ENCODE measurements around the gene LAPTM5. TPM values are rescaled to one million over a fixed set of nuclear protein-coding genes. Genes with fewer than 3 reads are reported as not detected.

LAPTM5 gene
- total RNA-seq, 1 experiment from 2014 or later, result not detected

- BruUV-seq (replicated peaks), result no TSS peak
- no peaks in the 10 kb centered on the region for H3K9me2 ChIP-seq (replicated peaks; ENCODE audit: low read length)
- H3K79me2 ChIP-seq (ENCODE audit: low read length), result no peaks in the 10 kb centered on the region
- no peaks in the 10 kb centered on the region for H3K36me3 ChIP-seq (ENCODE audit: low read depth, low read length)
- no peaks in the 10 kb centered on the region for H3K9me3 ChIP-seq (ENCODE audit: low read length)
- no peak overlapping the region for H3K4me2 ChIP-seq (ENCODE audit: low read length)
- H3K4me3 ChIP-seq (ENCODE audit: low read length), result no peak overlapping the region
- DNase-seq (no peak), ATAC-seq (no peak)
- ChIA-PET CTCF (no interaction called here), POLR2A (ENCODE audit: unreplicated experiment) (no interaction called here)
- H4K20me1 ChIP-seq (ENCODE audit: low read length), result no peaks in the 10 kb centered on the region
- 0 out of 2 replicates have a peak, but pooled peaks cover 3% of the 10 kb centered on the region for H3K4me1 ChIP-seq (ENCODE audit: insufficient read depth, low read length)
- H3F3A ChIP-seq (ENCODE audit: low read length, unreplicated experiment), result no peaks in the 10 kb centered on the region
- H3K9ac ChIP-seq (ENCODE audit: low read length), result no peak overlapping the region
- TF ChIP-seq EZH2 (IDR thresholded peaks at IDR 0.05; ENCODE audit: low read length, unreplicated experiment) (no peak), CTCF (conservative IDR thresholded peaks at IDR 0.05; ENCODE audit: low read depth, low read length) (no peak), EZH2phosphoT487 (IDR thresholded peaks at IDR 0.05; ENCODE audit: borderline replicate concordance, low read length) (no peak)
- H3K27me3 ChIP-seq (ENCODE audit: low read length), result peaks cover 20% of the 10 kb centered on the region
- H2AFZ ChIP-seq (ENCODE audit: low read length), result no peak overlapping the region
- intact Hi-C loops (cut with micrococcal nuclease), result no loop called here
- H3K27ac ChIP-seq (ENCODE audit: low read length), result no peak overlapping the region
These were observed 64.2 kb downstream of the LAPTM5 start for GRCh38 chr1:30693366-30693765.

GRCh38 chr1:30692948-30693301, 64.6 kb downstream of the LAPTM5 start:
- CTCF ChIA-PET, result no interaction called here
- no peak for TF ChIP-seq EZH2 (IDR thresholded peaks at IDR 0.05; ENCODE audit: low read length, unreplicated experiment)
- TF ChIP-seq CTCF (conservative IDR thresholded peaks at IDR 0.05; ENCODE audit: low read depth, low read length), result no peak
- TF ChIP-seq EZH2phosphoT487 (IDR thresholded peaks at IDR 0.05; ENCODE audit: borderline replicate concordance, low read length), result no peak
- POLR2A ChIA-PET (ENCODE audit: unreplicated experiment), result no interaction called here

GRCh38 chr1:30692201-30692947, 65.2 kb downstream of the LAPTM5 start:
- no peaks in the 10 kb centered on the region for H3K9me2 ChIP-seq (replicated peaks; ENCODE audit: low read length)
- no peaks in the 10 kb centered on the region for H3K9me3 ChIP-seq (ENCODE audit: low read length)
- POLR2A ChIA-PET (ENCODE audit: unreplicated experiment), result no interaction called here
- H3K79me2 ChIP-seq (ENCODE audit: low read length), result no peaks in the 10 kb centered on the region
- no TSS peak for BruUV-seq (replicated peaks)
- H2AFZ ChIP-seq (ENCODE audit: low read length), result no peak overlapping the region
- no peak for ATAC-seq
- intact Hi-C loops (cut with micrococcal nuclease), result no loop called here
- H3K27me3 ChIP-seq (ENCODE audit: low read length), result peaks cover 23% of the 10 kb centered on the region
- no peak overlapping the region for H3K4me2 ChIP-seq (ENCODE audit: low read length)
- H3F3A ChIP-seq (ENCODE audit: low read length, unreplicated experiment), result no peaks in the 10 kb centered on the region
- H3K36me3 ChIP-seq (ENCODE audit: low read depth, low read length), result no peaks in the 10 kb centered on the region
- no peak overlapping the region for H3K27ac ChIP-seq (ENCODE audit: low read length)
- no peak overlapping the region for H3K4me3 ChIP-seq (ENCODE audit: low read length)
- CTCF ChIA-PET, result no interaction called here
- H4K20me1 ChIP-seq (ENCODE audit: low read length), result no peaks in the 10 kb centered on the region
- 0 out of 2 replicates have a peak, but pooled peaks cover 3% of the 10 kb centered on the region for H3K4me1 ChIP-seq (ENCODE audit: insufficient read depth, low read length)
- H3K9ac ChIP-seq (ENCODE audit: low read length), result no peak overlapping the region
- no peak for DNase-seq
- TF ChIP-seq CTCF (conservative IDR thresholded peaks at IDR 0.05; ENCODE audit: low read depth, low read length) (no peak), EZH2phosphoT487 (IDR thresholded peaks at IDR 0.05; ENCODE audit: borderline replicate concordance, low read length) (no peak), EZH2 (IDR thresholded peaks at IDR 0.05; ENCODE audit: low read length, unreplicated experiment) (no peak)

More at GRCh38 chr1:30692948-30693301, 64.6 kb downstream of the LAPTM5 start:
- H2AFZ ChIP-seq (ENCODE audit: low read length), result no peak overlapping the region
- H3K4me3 ChIP-seq (ENCODE audit: low read length), result no peak overlapping the region
- no peak overlapping the region for H3K27ac ChIP-seq (ENCODE audit: low read length)
- no peak for DNase-seq
- H3K9me2 ChIP-seq (replicated peaks; ENCODE audit: low read length), result no peaks in the 10 kb centered on the region
- H3K36me3 ChIP-seq (ENCODE audit: low read depth, low read length), result no peaks in the 10 kb centered on the region
- no peak overlapping the region for H3K9ac ChIP-seq (ENCODE audit: low read length)
- H3K79me2 ChIP-seq (ENCODE audit: low read length), result no peaks in the 10 kb centered on the region
- 0 out of 2 replicates have a peak, but pooled peaks cover 3% of the 10 kb centered on the region for H3K4me1 ChIP-seq (ENCODE audit: insufficient read depth, low read length)
- H3F3A ChIP-seq (ENCODE audit: low read length, unreplicated experiment), result no peaks in the 10 kb centered on the region
- intact Hi-C loops (cut with micrococcal nuclease), result no loop called here
- H4K20me1 ChIP-seq (ENCODE audit: low read length), result no peaks in the 10 kb centered on the region
- no peak overlapping the region for H3K4me2 ChIP-seq (ENCODE audit: low read length)
- no peak for ATAC-seq
- no TSS peak for BruUV-seq (replicated peaks)
- H3K27me3 ChIP-seq (ENCODE audit: low read length), result peaks cover 20% of the 10 kb centered on the region
- no peaks in the 10 kb centered on the region for H3K9me3 ChIP-seq (ENCODE audit: low read length)

Measured in PC-3 (cell line).